ENCODE data around the gene DPPA5. TPM values are rescaled to one million over a fixed set of nuclear protein-coding genes. Genes with fewer than 3 reads are reported as not detected.
"Not testable (repeated sequence)": the region's sequence is repeated elsewhere in the genome, so short reads cannot be mapped to it uniquely, and the experiment has no call there.

The DPPA5 gene
- total and polyA plus RNA-seq, 12 donors: not detected

DNA sequence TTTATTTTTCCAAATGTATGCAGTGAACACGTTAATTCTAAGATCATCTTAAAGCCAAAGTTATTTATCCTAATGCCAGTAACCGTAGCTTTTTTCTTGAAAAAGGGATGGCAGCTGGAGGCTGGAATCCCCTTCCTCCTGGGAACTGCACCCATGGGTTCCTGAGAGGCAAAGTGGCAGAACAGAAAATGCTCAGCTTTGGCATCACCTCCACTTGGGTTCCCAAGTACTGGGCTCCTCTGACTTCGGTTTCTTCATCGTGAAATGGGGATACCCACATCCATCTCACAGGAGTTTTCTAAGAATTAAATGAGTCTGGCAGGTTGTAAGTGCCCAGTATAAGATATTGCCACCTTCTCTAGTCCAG, 34.3 kb upstream of the DPPA5 start:
- no peaks in the 10 kb centered on the region for H3K27me3 ChIP-seq
- TF ChIP-seq, protein P1, sequence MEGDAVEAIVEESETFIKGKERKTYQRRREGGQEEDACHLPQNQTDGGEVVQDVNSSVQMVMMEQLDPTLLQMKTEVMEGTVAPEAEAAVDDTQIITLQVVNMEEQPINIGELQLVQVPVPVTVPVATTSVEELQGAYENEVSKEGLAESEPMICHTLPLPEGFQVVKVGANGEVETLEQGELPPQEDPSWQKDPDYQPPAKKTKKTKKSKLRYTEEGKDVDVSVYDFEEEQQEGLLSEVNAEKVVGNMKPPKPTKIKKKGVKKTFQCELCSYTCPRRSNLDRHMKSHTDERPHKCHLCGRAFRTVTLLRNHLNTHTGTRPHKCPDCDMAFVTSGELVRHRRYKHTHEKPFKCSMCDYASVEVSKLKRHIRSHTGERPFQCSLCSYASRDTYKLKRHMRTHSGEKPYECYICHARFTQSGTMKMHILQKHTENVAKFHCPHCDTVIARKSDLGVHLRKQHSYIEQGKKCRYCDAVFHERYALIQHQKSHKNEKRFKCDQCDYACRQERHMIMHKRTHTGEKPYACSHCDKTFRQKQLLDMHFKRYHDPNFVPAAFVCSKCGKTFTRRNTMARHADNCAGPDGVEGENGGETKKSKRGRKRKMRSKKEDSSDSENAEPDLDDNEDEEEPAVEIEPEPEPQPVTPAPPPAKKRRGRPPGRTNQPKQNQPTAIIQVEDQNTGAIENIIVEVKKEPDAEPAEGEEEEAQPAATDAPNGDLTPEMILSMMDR (IDR thresholded peaks at IDR 0.05): no peak
- no peak for TF ChIP-seq POLR2A (IDR thresholded peaks at IDR 0.05)
- peak in 1 of 7 donors; percentile 1 for DNase-seq
- WGBS, 4 donors: 35 to 68% (median 43%) methylated on average over 4 of the region's 4 CpGs
- peak overlapping the region in 2 of 4 donors; percentile 8 to 56 for H3K4me3 ChIP-seq
- H3K36me3 ChIP-seq (replicated peaks in 1 of 2): no peaks in the 10 kb centered on the region
- intact Hi-C loops (cut with DNase I): no loop called here
- H3K4me1 ChIP-seq (replicated peaks in 1 of 2): no peaks in the 10 kb centered on the region
- no peaks in the 10 kb centered on the region for H3K9me3 ChIP-seq (replicated peaks in 1 of 3)
- H3K27ac ChIP-seq: peak overlapping the region in 1 of 5 donors; percentile 15

DNA sequence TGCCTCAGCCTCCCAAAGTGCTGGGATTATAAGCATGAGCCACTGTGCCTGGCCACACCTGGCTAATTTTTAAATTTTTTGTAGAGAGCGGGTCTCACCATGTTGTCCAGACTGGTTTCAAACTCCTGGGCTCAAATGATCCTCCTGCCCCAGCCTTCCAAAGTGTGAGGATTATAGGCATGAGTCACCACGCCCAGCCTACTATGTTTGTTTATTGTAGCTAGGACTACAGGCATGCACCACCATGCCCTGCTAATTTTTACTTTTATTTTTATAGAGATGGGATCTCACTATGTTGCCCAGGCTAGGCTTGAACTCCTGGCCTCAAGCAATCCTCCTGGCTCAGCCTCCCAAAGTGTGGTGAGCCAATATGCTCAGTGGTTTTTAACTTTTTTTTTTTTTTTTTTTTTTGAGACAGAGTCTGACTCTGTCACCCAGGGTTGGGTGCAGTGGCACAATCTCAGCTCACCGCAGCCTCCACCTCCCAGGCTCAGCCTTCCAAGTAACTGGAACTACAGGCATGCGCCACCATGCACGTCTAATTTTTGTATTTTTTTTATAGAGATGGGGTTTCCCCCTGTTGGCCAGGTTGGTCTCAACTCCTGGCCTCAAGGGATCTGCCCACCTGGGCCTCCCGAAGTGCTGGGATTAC, 28.5 kb upstream of the DPPA5 start:
- DNase-seq: peak in 1 of 7 donors; percentile 17
- Histone ChIP-seq H3K27ac (no peak overlapping the region), H3K4me1 (replicated peaks in 1 of 2) (no peaks in the 10 kb centered on the region), H3K27me3 (no peaks in the 10 kb centered on the region), H3K4me3 (no peak overlapping the region), H3K9me3 (replicated peaks in 1 of 3) (no peaks in the 10 kb centered on the region), H3K36me3 (replicated peaks in 1 of 2) (no peaks in the 10 kb centered on the region)
- intact Hi-C loops (cut with DNase I): no loop called here
- TF ChIP-seq POLR2A (IDR thresholded peaks at IDR 0.05): no peak
- TF ChIP-seq, protein P1 (IDR thresholded peaks at IDR 0.05): no peak
- 83 to 93% (median 88%) methylated on average over 6 of the region's 6 CpGs for WGBS, 4 donors

DNA sequence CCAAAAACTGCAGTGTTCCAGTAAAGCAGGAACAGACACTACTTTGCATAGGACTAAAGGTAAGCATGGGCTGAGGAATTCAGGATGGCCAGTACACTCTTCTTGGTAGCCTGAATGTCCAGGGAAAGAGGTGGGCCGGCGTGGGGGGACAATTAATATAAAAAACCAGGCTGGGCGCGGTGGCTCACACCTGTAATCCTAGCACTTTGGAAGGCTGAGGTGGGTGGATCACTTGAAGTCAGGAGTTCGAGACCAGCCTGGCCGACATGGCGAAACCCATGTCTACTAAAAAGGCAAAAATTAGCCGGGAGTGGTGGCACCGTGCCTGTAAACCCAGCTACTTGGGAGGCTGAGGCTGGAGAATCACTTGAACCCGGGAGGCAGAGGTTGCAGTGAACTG, 27.5 kb upstream of the DPPA5 start:
- H3K9me3 ChIP-seq (replicated peaks in 1 of 3); intact Hi-C loops (cut with DNase I); H3K27me3 ChIP-seq; H3K4me1 ChIP-seq (replicated peaks in 1 of 2); H3K4me3 ChIP-seq; H3K27ac ChIP-seq; H3K36me3 ChIP-seq (replicated peaks in 1 of 2): not testable (repeated sequence)
- 88 to 92% (median 90%) methylated on average over 10 of the region's 10 CpGs for WGBS, 4 donors
- peak in 1 of 7 donors; percentile 23 for DNase-seq

DNA sequence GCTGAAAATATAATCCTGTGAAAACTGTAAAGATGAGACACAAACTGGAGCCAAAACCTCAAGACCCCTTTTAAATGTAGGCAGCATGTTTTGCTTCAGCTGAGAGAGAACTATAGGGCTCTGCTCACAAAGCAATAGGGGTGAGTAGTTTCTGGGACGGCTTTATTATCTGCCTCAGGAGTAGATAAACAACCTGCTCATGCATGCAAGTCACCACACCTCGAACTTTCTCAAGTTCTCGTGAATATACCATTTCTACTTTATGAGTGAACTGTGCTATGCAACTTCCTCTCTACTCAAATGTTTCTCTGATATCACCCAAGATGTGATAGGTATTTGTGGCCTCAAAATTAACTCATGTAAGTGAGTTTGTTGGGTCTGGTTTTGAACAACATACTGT, 23.1 kb upstream of the DPPA5 start:
- Histone ChIP-seq H3K4me1 (replicated peaks in 1 of 2) (no peaks in the 10 kb centered on the region), H3K36me3 (replicated peaks in 1 of 2) (no peaks in the 10 kb centered on the region), H3K27me3 (no peaks in the 10 kb centered on the region), H3K27ac (no peak overlapping the region), H3K9me3 (replicated peaks in 1 of 3) (no peaks in the 10 kb centered on the region), H3K4me3 (no peak overlapping the region)
- DNase-seq: no peak
- TF ChIP-seq, protein P1 (IDR thresholded peaks at IDR 0.05): no peak
- no peak for TF ChIP-seq POLR2A (IDR thresholded peaks at IDR 0.05)
- WGBS, 4 donors: 45 to 70% (median 53%) methylated on average over 3 of the region's 3 CpGs
- intact Hi-C loops (cut with DNase I): no loop called here

DNA sequence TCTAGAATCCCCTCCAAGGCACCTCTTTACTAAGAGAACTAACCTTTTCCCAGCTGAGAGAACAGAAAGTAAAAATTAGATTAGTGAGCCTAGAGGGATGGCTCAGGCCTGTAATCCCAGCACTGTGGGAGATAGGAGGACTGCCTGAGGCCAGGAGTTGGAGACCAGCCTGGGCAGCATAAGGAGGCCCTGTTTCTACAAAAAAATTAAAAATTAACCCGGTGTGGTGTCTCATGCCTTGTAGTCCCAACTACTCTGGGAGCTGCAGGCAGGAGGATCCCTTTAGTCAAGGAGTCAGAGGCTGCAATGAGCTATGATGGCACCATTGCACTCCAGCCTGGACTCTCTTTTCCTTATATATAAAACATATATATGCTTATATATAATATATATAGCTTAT, 21.1 kb upstream of the DPPA5 start:
- Histone ChIP-seq H3K27ac (no peak overlapping the region), H3K4me1 (replicated peaks in 1 of 2) (no peaks in the 10 kb centered on the region), H3K4me3 (no peak overlapping the region), H3K36me3 (replicated peaks in 1 of 2) (no peaks in the 10 kb centered on the region), H3K27me3 (no peaks in the 10 kb centered on the region), H3K9me3 (replicated peaks in 1 of 3) (no peaks in the 10 kb centered on the region)
- no peak for DNase-seq
- no peak for TF ChIP-seq POLR2A (IDR thresholded peaks at IDR 0.05)
- TF ChIP-seq, protein P1 (IDR thresholded peaks at IDR 0.05): no peak
- WGBS, 4 donors: 85 to 94% (median 89%) methylated on average over 1 of the region's 1 CpG
- intact Hi-C loops (cut with DNase I): no loop called here
